GM18508 (cell line): ENCODE measurements around the gene BCL2.

Experiments used
- ATAC-seq: cut with Tn5 transposase; IDR thresholded peaks from one replicate; pipeline ENCODE4 v1.9.1; 2021; ENCODE audit warnings: moderate number of reproducible peaks; ENCODE audit not compliant: insufficient read depth, unreplicated experiment

BCL2 gene

GRCh38 chr18:63312019-63312409 lies 7.6 kb downstream of the BCL2 start:
- no peak for ATAC-seq

- peak; percentile 65 for ATAC-seq
Observed at GRCh38 chr18:63311118-63312018, 8.2 kb downstream of the BCL2 start.

- ATAC-seq = no peak
Observed at GRCh38 chr18:63309422-63309821, 10.1 kb downstream of the BCL2 start.

DNA sequence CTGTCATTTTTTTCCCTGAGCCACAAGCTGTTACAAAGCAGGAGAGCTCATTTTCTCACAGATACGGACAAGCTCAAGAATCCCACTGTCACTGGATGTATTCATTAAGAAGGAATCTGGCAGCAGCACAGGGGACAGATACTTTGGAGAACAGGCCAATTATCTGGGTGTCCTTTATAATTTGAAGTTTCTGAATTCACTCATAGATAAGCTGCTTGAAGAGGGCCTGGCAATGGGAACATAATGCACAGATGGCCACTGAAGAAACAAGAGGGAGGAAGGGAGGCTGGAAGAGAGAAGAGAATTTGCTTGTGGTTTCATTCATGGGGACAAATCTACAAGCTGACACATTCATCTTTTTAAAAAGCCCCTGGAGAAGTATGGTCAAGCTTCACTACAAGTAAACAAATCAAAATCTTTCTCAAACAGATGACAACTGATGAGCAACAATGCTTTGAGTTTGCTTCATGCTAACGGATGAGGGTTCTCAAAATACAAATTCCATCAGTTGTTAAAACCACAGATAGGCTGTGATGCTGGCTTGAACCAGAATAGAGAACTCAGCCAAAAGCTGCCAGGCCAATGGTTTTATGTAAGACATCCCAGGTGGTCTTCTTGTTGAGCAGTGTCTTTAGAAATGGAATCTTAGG lies 11.9 kb downstream of the BCL2 start:
- no peak for ATAC-seq

- no peak for ATAC-seq
Observed at GRCh38 chr18:63306819-63307550, 12.6 kb downstream of the BCL2 start.

GRCh38 chr18:63306249-63306648 lies 13.3 kb downstream of the BCL2 start:
- ATAC-seq = no peak

DNA sequence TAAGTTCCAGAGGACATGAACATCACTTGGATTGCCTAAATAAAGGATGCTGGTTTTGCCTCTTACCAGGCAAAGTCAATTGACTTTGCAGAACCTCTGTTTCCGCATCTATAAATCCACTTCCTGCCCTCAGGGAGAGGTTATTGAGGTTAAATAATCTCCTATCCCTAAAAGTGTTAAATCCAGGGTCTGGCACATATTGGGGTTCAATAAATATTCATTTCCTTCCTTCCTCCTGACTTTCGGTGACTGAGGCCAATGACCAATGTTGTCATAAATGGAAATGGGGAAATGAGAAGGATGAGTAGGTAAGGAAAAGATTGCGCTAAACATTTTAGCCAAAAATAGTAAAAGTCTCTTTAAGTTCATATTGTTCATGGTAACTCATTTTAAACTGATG lies 16.0 kb downstream of the BCL2 start:
- no peak for ATAC-seq

- ATAC-seq = no peak
Observed at GRCh38 chr18:63302636-63303405, 16.7 kb downstream of the BCL2 start.

DNA sequence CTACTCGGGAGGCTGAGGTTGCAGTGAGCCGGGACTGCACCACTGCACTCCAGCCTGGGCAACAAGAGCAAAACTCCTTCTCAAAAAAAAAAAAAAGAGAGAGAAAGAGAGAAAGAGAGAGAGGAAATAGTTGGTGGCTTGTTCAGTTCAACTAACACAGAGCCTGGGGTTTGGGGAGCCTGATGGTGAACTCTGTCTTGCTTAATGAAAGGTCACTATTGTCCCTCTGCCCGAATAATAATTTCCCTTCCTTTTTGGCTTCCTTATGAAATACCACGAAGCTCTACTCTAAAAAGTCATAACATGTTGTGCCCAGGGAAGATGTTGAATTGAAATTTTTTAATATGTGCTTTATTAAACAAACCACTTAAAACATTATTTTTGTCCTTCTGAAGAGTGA lies 17.3 kb downstream of the BCL2 start:
- no peak for ATAC-seq

GRCh38 chr18:63301434-63301833 lies 18.1 kb downstream of the BCL2 start:
- ATAC-seq = no peak

- no peak for ATAC-seq
Observed at GRCh38 chr18:63299837-63300745, 19.5 kb downstream of the BCL2 start.

- ATAC-seq = no peak
Observed at GRCh38 chr18:63298400-63299365, 20.9 kb downstream of the BCL2 start.

DNA sequence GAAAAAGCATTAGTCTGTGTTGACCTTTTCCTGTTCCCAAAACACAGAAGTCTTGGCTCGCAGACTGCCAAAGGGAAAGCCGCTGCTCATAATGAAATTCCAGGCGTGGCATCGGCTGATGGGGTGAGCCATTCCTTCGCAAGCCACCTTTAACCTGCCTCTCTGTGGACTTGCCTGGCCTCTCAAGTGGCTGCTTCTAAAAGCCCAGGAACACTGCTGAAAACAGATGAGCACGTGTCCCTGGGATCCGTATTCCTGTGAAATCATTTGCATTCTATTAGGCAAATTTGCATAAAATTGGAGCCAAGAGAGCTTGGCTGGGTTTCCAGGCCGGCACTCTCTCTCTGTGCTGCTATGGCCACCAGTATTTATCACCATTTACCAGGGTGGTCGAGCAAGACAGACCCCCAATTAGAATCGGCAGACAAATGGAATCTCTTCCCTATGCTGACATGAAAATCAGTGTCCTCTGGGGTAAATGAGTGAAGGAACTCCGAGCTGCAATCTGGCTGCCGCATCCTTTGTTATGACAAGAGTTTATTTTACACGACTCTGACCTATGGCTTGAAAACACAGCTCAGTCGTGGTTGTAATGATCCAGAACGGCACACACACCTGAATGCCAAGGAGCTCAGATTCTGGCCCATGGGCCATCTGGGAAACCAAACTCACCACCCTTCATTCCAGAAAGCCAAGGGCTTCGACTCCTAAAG lies 21.7 kb downstream of the BCL2 start:
- ATAC-seq = no peak

GRCh38 chr18:63293935-63294334 lies 25.6 kb downstream of the BCL2 start:
- no peak for ATAC-seq

GRCh38 chr18:63292831-63293683 lies 26.5 kb downstream of the BCL2 start:
- no peak for ATAC-seq

DNA sequence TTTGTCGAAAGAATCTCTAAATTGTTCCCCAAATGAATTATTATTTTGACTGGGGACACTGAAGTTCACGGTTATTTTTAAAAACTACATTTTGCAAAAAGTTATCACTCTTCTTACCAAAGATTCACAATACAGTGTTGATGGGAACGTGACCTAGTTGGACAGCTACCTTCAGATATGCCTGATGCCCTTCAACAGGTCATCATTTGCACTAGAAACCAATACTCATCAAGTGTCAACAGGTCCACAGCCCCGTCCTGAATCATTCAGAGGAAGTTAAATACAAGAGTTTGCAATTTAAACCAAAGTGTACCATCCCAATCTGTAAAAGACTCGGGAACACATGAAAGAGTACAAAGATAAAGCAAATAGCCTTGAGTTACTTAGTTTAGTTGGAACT lies 28.3 kb downstream of the BCL2 start:
- no peak for ATAC-seq

- no peak for ATAC-seq
Observed at GRCh38 chr18:63290821-63291200, 28.8 kb downstream of the BCL2 start.
